Central memory CD4-positive, alpha-beta T cell (primary cell): ENCODE results near the gene ENDOD1.
A peak's percentile ranks its signal among the peaks of the same experiment; 100 is the strongest.
"Not testable (repeated sequence)": the region's sequence is repeated elsewhere in the genome, so short reads cannot be mapped to it uniquely, and the experiment has no call there.

Experiments used
- DNase-seq: peaks from one replicate; pipeline ENCODE4 v3.0.0; 2022
- total RNA-seq, 3 experiments: gene quantifications; one replicate each; lab custom pipeline; 2026; lab: John Stamatoyannopoulos, UW

Gene ENDOD1, protein sequence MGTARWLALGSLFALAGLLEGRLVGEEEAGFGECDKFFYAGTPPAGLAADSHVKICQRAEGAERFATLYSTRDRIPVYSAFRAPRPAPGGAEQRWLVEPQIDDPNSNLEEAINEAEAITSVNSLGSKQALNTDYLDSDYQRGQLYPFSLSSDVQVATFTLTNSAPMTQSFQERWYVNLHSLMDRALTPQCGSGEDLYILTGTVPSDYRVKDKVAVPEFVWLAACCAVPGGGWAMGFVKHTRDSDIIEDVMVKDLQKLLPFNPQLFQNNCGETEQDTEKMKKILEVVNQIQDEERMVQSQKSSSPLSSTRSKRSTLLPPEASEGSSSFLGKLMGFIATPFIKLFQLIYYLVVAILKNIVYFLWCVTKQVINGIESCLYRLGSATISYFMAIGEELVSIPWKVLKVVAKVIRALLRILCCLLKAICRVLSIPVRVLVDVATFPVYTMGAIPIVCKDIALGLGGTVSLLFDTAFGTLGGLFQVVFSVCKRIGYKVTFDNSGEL
- total RNA-seq: 15.8 to 64.1 (median 40.2) reads per million in 3 experiments

- DNase-seq: peak; percentile 85
Observed at GRCh38 chr11:95089620-95090542, at the start of gene ENDOD1. TSS of gene ENDOD1 (plus strand) at chr11:95089846. CDS start at chr11:95089928, 82 bp downstream.

DNA sequence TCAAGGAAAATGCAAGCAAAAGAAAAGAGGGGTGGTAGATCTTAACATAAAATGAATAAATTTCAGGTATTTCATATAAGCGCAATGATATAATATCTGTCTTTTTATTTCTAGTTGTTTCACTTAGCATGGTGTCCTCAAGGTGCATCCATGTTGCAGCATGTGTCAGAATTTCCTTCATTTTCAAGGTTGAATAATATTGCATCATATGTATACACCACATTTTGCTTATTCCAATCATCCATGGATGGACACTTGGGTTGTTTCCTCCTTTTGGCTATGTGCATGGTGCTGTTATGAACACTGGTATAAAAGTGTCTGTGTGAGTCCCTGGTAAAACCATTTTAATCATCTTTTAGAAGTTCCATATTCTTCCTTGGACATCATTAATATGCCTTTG is 47.4 kb upstream of the ENDOD1 start:
- no peak for DNase-seq

DNA sequence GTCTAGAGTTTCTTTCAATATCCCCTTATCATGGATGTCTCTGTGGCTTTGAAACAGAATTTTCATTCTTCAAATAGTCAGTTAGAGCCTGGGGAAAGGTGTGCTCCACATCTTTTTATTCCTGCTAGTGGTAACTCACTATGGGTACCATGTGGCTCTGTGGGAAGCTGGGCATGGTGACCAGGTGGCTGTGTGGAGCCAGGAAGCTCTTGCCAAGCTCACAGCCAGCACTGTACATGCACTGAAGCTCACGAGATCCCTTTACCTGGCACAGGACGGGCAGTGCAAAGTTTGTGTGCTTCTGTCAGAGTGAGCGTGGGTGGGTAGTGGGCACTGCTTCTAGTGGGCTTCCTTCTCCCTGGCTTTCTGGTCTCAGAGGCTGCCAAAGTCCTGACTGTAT is 46.7 kb upstream of the ENDOD1 start:
- no peak for DNase-seq

DNA sequence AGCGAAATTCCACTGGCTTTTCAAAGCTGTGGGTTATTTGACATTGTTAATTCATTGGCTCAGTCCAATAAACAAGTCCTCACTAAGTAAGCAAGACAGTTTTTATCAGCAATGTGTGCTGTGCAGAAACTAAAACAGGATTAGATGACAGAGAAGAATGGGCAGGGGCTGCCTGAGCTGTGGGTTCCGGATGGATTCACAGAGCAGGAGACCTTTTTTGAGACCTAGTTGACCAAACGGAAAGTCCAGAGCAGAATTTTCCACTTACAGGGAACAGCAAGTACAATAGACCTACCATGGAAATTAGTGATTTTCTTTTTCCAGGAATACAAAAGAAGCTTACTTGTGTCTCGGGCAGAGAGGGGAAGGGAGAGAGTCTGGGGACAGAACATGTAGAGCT is 45.6 kb upstream of the ENDOD1 start:
- no peak for DNase-seq

- DNase-seq: no peak
Observed at GRCh38 chr11:95045812-95046211, 43.8 kb upstream of the ENDOD1 start.

DNA sequence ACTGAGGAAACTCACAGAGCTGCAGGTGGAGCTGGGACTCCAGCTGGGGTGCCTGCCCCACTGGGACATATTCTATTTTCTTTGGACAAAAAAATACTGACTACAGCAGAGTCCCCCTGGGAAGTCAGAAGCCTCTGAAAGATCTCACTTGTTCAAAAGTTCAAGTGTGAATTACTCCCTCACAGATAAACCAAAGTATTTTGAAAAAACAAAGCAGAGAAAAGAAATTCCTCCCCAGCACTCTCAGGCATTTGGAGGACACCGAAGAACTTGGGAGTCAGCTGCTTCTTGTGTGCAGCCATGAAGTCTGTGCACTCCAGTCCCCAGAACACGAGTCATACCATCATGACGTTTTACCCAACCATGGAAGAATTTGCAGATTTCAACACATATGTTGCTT is 40.5 kb upstream of the ENDOD1 start, which contains the start of gene KDM4F:
Gene KDM4F (plus strand): TSS at position 301 of the 400 bp plus-strand sequence.
- DNase-seq: not testable (repeated sequence)

GRCh38 chr11:95050595-95051202 is 38.9 kb upstream of the ENDOD1 start:
- DNase-seq: no peak

- no peak for DNase-seq
Observed at GRCh38 chr11:95054356-95054755, 35.3 kb upstream of the ENDOD1 start.

GRCh38 chr11:95055283-95055897 is 34.3 kb upstream of the ENDOD1 start:
- no peak for DNase-seq

DNA sequence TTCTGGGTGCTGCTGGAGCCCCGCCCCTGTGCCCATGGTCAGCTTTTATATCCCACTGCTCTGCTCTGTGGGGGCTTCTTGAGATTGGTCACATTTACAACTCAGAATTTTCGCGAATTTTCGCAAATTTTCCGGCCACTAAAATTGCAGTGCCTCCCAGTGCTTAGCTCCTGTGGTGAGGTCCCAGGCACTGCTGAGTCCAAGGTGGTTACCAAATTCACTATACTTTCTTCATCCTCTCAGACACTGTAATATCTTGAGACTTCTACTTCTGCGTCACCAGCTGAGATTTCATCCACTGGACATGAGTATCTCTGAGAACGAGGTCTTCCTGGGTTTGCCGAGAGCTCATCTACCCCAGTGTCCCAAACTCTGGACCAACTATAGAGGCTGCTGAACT is 31.7 kb upstream of the ENDOD1 start:
- DNase-seq: no peak

GRCh38 chr11:95058621-95059020 is 31.0 kb upstream of the ENDOD1 start:
- DNase-seq: no peak

DNA sequence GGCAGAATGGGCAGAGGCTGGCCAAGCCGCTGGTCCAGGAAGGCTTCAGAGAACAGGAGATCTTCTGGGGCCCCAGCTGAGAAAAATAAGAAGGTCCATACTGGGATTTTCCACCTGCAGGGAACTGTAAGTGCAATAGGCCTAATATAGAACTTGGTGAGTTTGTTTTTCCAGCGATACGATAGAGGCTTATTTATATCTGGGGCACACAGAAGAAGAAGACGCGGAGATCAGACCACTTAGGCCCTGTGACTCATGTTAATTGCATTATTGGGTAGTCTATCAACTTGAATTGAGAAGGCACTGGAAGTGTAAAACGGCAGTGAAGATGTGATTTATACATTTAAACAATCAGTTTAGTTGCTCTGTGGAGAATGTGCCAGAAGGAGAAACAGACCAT is 30.6 kb upstream of the ENDOD1 start:
- DNase-seq: no peak

DNA sequence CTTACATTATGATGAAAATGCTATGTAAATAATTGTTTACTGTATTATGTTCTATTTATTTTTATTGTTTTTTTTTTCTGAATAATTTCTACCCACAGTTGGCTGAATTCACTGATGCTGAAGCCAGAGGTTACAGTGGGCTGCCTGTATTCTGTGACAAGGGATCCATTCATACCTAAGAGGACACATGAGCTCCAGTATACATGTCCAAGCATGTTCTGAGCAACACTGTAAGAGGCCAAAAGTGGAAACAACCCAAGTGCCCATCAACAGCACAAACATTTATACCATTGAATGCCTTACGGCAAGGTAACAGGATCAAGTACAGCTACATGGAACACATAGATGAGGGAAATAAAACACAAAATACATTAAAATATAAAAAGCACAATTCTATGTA is 24.3 kb upstream of the ENDOD1 start:
- no peak for DNase-seq

GRCh38 chr11:95066716-95067038 is 23.0 kb upstream of the ENDOD1 start, which contains the start of gene SRSF8:
TSS of gene SRSF8 (plus strand) at chr11:95066919. CDS start at chr11:95067227, 308 bp downstream.
- no peak for DNase-seq

DNA sequence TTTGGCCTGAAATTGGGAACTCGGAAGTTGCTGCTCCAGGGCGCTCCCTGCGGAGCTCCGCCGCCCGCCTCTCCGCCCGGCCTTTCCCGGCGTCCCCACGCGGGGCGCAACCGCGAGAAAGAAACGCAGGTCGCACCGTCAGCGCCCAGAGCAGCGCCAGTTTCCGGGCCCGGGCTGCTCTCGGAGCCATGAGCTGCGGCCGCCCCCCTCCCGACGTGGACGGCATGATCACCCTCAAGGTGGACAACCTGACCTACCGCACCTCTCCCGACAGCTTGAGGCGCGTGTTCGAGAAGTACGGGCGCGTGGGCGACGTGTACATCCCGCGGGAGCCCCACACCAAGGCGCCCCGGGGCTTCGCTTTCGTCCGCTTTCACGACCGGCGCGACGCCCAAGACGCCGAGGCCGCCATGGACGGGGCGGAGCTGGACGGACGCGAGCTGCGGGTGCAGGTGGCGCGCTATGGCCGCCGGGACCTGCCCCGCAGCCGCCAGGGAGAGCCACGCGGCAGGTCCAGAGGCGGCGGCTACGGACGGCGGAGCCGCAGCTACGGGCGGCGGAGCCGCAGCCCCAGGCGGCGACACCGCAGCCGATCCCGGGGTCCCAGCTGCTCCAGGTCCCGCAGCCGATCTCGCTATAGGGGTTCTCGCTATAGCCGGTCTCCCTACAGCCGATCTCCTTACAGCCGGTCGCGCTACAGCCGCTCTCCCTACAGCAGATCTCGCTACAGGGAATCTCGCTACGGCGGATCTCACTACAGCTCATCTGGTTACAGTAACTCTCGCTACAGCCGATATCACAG is 22.4 kb upstream of the ENDOD1 start:
- peak; percentile 73 for DNase-seq

GRCh38 chr11:95067841-95068219 is 21.8 kb upstream of the ENDOD1 start:
- DNase-seq: peak; percentile 49

GRCh38 chr11:95068549-95068948 is 21.1 kb upstream of the ENDOD1 start:
- DNase-seq: peak; percentile 84

- DNase-seq: no peak
Observed at GRCh38 chr11:95070471-95070870, 19.2 kb upstream of the ENDOD1 start.

DNA sequence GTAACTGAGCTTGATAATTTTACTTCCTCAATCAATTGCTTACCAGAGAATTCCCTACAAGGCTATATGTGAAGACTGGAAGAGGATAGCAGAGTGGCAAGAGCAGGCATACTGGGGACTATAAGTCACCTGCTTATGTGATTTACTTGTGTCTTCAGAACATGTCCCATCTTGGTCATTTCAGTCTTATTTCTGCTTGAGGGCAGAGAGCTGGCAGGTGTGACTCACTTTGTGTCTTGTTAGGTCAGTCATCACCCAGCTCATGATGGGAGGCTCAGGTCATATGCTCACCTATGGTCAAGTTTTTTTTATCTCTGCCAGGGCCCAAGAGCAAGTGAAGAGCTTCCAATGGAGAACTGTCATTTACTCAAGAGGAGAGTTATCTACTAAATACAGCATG is 16.7 kb upstream of the ENDOD1 start:
- no peak for DNase-seq

DNA sequence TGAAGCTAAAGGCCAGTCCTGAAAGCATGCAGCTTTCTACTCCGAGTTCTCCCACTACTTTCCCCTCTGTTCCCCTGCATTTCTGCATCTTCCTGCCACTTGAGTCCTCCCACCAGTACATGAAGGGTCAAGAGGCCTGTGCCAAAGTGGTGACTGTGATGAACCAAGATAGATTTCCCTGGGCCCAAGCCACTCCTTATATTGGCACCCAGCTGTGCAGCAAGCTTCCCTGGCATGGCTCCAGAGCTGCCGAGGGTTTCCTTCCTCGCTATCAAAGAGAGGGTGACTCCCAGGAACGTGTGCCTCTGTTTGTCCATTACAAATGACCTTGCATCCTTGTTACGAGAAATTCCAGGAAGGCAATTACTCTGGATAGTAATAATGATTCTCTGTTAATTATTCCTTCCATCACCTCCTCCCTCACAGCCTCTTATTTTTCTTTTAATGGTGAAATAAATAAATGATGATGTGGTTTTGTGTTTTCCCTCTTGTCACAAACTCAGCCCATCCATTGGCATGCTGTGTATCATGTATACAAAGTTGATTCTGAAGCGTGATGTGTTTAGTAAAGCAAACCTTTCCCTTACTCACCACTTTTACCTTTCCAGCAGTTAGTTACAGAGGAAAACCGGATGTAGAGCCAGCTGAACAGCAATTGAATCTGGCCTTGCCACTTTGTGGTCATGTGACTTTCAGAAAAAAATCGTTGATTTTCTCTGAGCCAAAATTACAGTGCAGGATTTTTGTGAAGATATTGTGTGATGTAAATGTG is 14.7 kb upstream of the ENDOD1 start:
- no peak for DNase-seq

DNA sequence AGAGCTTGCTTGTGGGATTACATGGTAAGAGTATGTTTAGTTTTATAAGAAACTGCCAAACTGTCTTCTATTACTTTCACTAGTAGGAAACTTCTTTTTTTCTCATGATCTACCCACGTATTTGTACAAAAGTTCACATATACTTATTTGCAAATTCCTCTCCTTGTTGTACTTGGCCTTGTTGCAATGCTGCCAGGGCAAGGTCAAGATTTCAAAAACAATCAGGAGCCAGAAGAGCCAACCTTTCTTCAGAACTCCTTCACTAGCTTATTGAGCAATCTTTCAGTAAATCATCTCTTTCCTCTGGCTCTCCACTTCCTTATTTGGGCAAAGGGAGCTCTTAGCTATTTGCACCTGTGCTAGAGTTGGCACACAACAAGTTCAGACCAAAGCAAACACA is 13.2 kb upstream of the ENDOD1 start:
- no peak for DNase-seq
